OCI-LY7 (cell line): ENCODE results near the gene IGFBP4. TPM values are rescaled to one million over a fixed set of nuclear protein-coding genes. Genes with fewer than 3 reads are reported as not detected.
A peak's percentile ranks its signal among the peaks of the same experiment; 100 is the strongest.

Experiments used
- BruUV-seq: library from RNA; stranded (reverse); fragments of 400-500 nt; replicated peaks from 2 replicates; lab custom pipeline; 2021; lab: Mats Ljungman, UMichigan
- CTCF ChIA-PET: fragments of 300-600 bp; sonication (Branson Sonifier 250); formaldehyde crosslinking; loops from one replicate; lab custom pipeline; 2022; ENCODE audit warnings: antibody characterized with exemption; ENCODE audit not compliant: unreplicated experiment; lab: Charles Lee
- POLR2A ChIA-PET: fragments of 300-600 bp; sonication (Branson Sonifier 250); formaldehyde crosslinking; loops from one replicate; lab custom pipeline; 2022; ENCODE audit warnings: antibody characterized with exemption; lab: Charles Lee
- DNase-seq: peaks from one replicate; pipeline ENCODE4 v3.0.0-alpha.2; 2015; ENCODE audit warnings: low spot score
- H2AFZ ChIP-seq: fragments of 200-600 bp; sonication (generic), shearing (Covaris generic); 2 replicates; pipeline ENCODE4 v1.6.1; 2014; ENCODE audit warnings: mild to moderate bottlenecking, antibody characterized with exemption, low read length, moderate library complexity
- H3K27ac ChIP-seq: fragments of 200-600 bp; sonication (generic); 2 replicates; pipeline ENCODE4 v1.5.1; 2014; ENCODE audit warnings: mixed run types, low read depth, mild to moderate bottlenecking, moderate library complexity, low read length, inconsistent platforms; ENCODE audit not compliant: poor library complexity, severe bottlenecking
- H3K36me3 ChIP-seq: fragments of 200-600 bp; sonication (generic); 2 replicates; pipeline ENCODE4 v1.6.1; 2014; ENCODE audit warnings: mild to moderate bottlenecking, antibody characterized with exemption, low read length, moderate library complexity, mixed read lengths; ENCODE audit not compliant: insufficient read depth
- H3K4me1 ChIP-seq: fragments of 200-600 bp; sonication (generic); 2 replicates; pipeline ENCODE4 v1.5.1; 2014; ENCODE audit warnings: mild to moderate bottlenecking, low read length; ENCODE audit not compliant: insufficient read depth, poor library complexity, severe bottlenecking
- H3K4me2 ChIP-seq: fragments of 200-600 bp; sonication (generic); 2 replicates; pipeline ENCODE4 v1.6.1; 2014; ENCODE audit warnings: mild to moderate bottlenecking, low read length
- H3K4me3 ChIP-seq: fragments of 200-600 bp; sonication (generic); 2 replicates; pipeline ENCODE4 v1.5.1; 2014; ENCODE audit warnings: mild to moderate bottlenecking, low read depth, low read length; ENCODE audit not compliant: poor library complexity, severe bottlenecking
- H3K79me2 ChIP-seq: fragments of 200-600 bp; sonication (generic); 2 replicates; pipeline ENCODE4 v1.6.1; 2016; ENCODE audit warnings: low read depth, mild to moderate bottlenecking, low read length, moderate library complexity, mixed read lengths; ENCODE audit not compliant: insufficient read depth
- H3K9me2 ChIP-seq: fragments of 200-600 bp; sonication (generic); 2 replicates; pipeline ENCODE4 v1.6.1; 2016; ENCODE audit warnings: mild to moderate bottlenecking, low read length, mixed read lengths; ENCODE audit not compliant: insufficient read depth
- H3K9me3 ChIP-seq: fragments of 200-600 bp; sonication (generic); 2 replicates; pipeline ENCODE4 v1.6.1; 2014; ENCODE audit warnings: mild to moderate bottlenecking, mixed run types, low read length, mixed read lengths
- H4K20me1 ChIP-seq: fragments of 200-600 bp; sonication (generic); 2 replicates; pipeline ENCODE4 v1.6.1; 2014; ENCODE audit warnings: mild to moderate bottlenecking, antibody characterized with exemption, low read length, moderate library complexity, mixed read lengths; ENCODE audit not compliant: insufficient read depth
- CTCF ChIP-seq: fragments of 200-600 bp; sonication (generic); conservative IDR thresholded peaks from 2 replicates; pipeline ENCODE4 v1.5.1; 2014; ENCODE audit warnings: mild to moderate bottlenecking, antibody characterized with exemption, low read length, moderate library complexity, mixed read lengths
- EZH2phosphoT487 ChIP-seq: fragments of 200-600 bp; sonication (generic); IDR thresholded peaks from 2 replicates; pipeline ENCODE4 v1.6.1; 2018; ENCODE audit warnings: low read depth, borderline replicate concordance, mild to moderate bottlenecking, mixed run types, antibody characterized with exemption, low read length, moderate library complexity, mixed read lengths
- intact Hi-C: fragments of 100-400 bp; cut with micrococcal nuclease; formaldehyde crosslinking; loops from one replicate; pipeline ENCODE4 v1.10.0; 2022; ENCODE audit not compliant: unreplicated experiment
- total RNA-seq, 2 experiments: library from RNA; depleted of rRNA in 1 of 2; stranded (reverse); fragments of >200 nt in 1 of 2; shearing (Covaris generic) in 1 of 2; gene quantifications; 2 replicates each; pipeline ENCODE4 v1.2.3, GENCODE V29; 2014 to 2022

The IGFBP4 gene
- total RNA-seq, 2 experiments from 2014 or later = not detected

GRCh38 chr17:40450175-40450574 is 6.9 kb downstream of the IGFBP4 start:
- Histone ChIP-seq H3K4me2 (no peak overlapping the region), H3K36me3 (no peaks in the 10 kb centered on the region), H4K20me1 (no peaks in the 10 kb centered on the region), H2AFZ (no peak overlapping the region), H3K4me1 (no peaks in the 10 kb centered on the region), H3K9me2 (no peaks in the 10 kb centered on the region), H3K27ac (no peak overlapping the region), H3K9me3 (no peaks in the 10 kb centered on the region), H3K79me2 (no peaks in the 10 kb centered on the region), H3K4me3 (no peak overlapping the region)
- ChIA-PET POLR2A (interaction anchor here (0.5 kb wide), 1 partner anchor 117 kb away, joined by 4 read pairs; no protein-coding TSS in a partner anchor), CTCF (no interaction called here)
- BruUV-seq = no TSS peak
- TF ChIP-seq CTCF (peak; percentile 80), EZH2phosphoT487 (no peak)
- DNase-seq = peak; percentile 55
- intact Hi-C loops = no loop called here

GRCh38 chr17:40451420-40451819 is 8.2 kb downstream of the IGFBP4 start:
- POLR2A ChIA-PET = no interaction called here
- no peaks in the 10 kb centered on the region for H4K20me1 ChIP-seq
- no peaks in the 10 kb centered on the region for H3K79me2 ChIP-seq
- H3K9me3 ChIP-seq = no peaks in the 10 kb centered on the region
- no TSS peak for BruUV-seq
- no peak overlapping the region for H3K4me3 ChIP-seq
- CTCF ChIA-PET = no interaction called here
- intact Hi-C loops = no loop called here
- no peaks in the 10 kb centered on the region for H3K36me3 ChIP-seq
- TF ChIP-seq CTCF (no peak), EZH2phosphoT487 (no peak)
- DNase-seq = no peak
- H3K9me2 ChIP-seq = no peaks in the 10 kb centered on the region
- no peaks in the 10 kb centered on the region for H3K4me1 ChIP-seq
- no peak overlapping the region for H2AFZ ChIP-seq
- H3K4me2 ChIP-seq = no peak overlapping the region
- H3K27ac ChIP-seq = no peak overlapping the region

- Histone ChIP-seq H2AFZ (no peak overlapping the region), H3K79me2 (no peaks in the 10 kb centered on the region), H3K9me2 (no peaks in the 10 kb centered on the region), H3K27ac (no peak overlapping the region), H3K9me3 (no peaks in the 10 kb centered on the region), H3K4me3 (no peak overlapping the region), H3K4me1 (no peaks in the 10 kb centered on the region), H4K20me1 (no peaks in the 10 kb centered on the region), H3K36me3 (no peaks in the 10 kb centered on the region), H3K4me2 (no peak overlapping the region)
- no peak for TF ChIP-seq EZH2phosphoT487
- TF ChIP-seq CTCF = no peak
- DNase-seq = no peak
- BruUV-seq = no TSS peak
- ChIA-PET POLR2A (no interaction called here), CTCF (no interaction called here)
- intact Hi-C loops = no loop called here
These were observed 9.1 kb downstream of the IGFBP4 start for GRCh38 chr17:40452216-40452787.
